Endothelial cell of umbilical vein (primary cell): Measurements from ENCODE around the gene TMEM273. TPM values are rescaled to one million over a fixed set of nuclear protein-coding genes. Genes with fewer than 3 reads are reported as not detected.

Experiments
- BruUV-seq: library from RNA; stranded (reverse); fragments of 400-500 nt; replicated peaks from 2 replicates; lab custom pipeline; 2021; lab: Mats Ljungman, UMichigan
- CTCF ChIA-PET: fragments of 300-600, 350-600 bp; sonication (Branson Sonifier 250); formaldehyde crosslinking; loops from one replicate; lab custom pipeline; 2021; ENCODE audit warnings: antibody characterized with exemption, inconsistent platforms; lab: Charles Lee
- POLR2A ChIA-PET: fragments of 300-600, 350-600 bp; sonication (Branson Sonifier 250); formaldehyde crosslinking; loops from one replicate; lab custom pipeline; 2021; ENCODE audit warnings: antibody characterized with exemption, inconsistent platforms; lab: Charles Lee
- DNase-seq: peaks from one replicate; pipeline ENCODE4 v3.0.0-alpha.2; 2011; ENCODE audit warnings: low read depth, low spot score
- FAIRE-seq: peaks from 2 replicates; lab custom pipeline; 2011; peaks lifted over from hg19 to GRCh38; lab: Jason Lieb, UNC
- H2AFZ ChIP-seq: 2 replicates; pipeline ENCODE4 v1.6.0; 2012; ENCODE audit warnings: low read depth, low read length, control low read depth, inconsistent platforms
- H3K27ac ChIP-seq: 2 replicates; pipeline ENCODE4 v1.5.1; 2011; ENCODE audit warnings: low read depth, mild to moderate bottlenecking, control low read depth, low read length, moderate library complexity; ENCODE audit not compliant: insufficient read depth
- H3K27me3 ChIP-seq, 2 experiments: 2 replicates each; pipeline versions ENCODE4 v1.6.0 to v1.6.1; 2011; ENCODE audit warnings: low read length in 2 of 2, mixed read lengths in 1 of 2; ENCODE audit not compliant: control insufficient read depth in 2 of 2, insufficient read depth in 2 of 2
- H3K36me3 ChIP-seq, 2 experiments: 2 replicates in 1 of 2; 3 replicates in 1 of 2; pipeline ENCODE4 v1.5.1; 2011; ENCODE audit warnings: low read length in 2 of 2, mild to moderate bottlenecking in 1 of 2, moderate library complexity in 1 of 2; ENCODE audit not compliant: control insufficient read depth in 2 of 2, insufficient read depth in 2 of 2; ENCODE audit errors: extremely low read depth in 1 of 2
- H3K4me1 ChIP-seq: 3 replicates; pipeline ENCODE4 v1.5.1; 2011; ENCODE audit warnings: mild to moderate bottlenecking, low read length; ENCODE audit not compliant: control insufficient read depth, insufficient read depth; ENCODE audit errors: extremely low read depth
- H3K4me2 ChIP-seq: 2 replicates; pipeline ENCODE4 v1.6.1; 2011; ENCODE audit warnings: low read length, control low read depth, mixed read lengths; ENCODE audit not compliant: insufficient read depth
- H3K4me3 ChIP-seq, 3 experiments: fragments of 200-600 bp in 1 of 3; sonication (generic), shearing (Covaris generic) in 1 of 3; replicated peaks in 1 of 3; 2 replicates each; pipeline ENCODE4 v1.5.1; 2011 to 2016; ENCODE audit warnings: control low read depth in 3 of 3, low read length in 3 of 3, mild to moderate bottlenecking in 2 of 3, inconsistent platforms in 1 of 3, low read depth in 1 of 3, moderate library complexity in 1 of 3; ENCODE audit not compliant: insufficient read depth in 1 of 3
- H3K79me2 ChIP-seq: 2 replicates; pipeline ENCODE4 v1.6.0; 2012; ENCODE audit warnings: low read length, inconsistent platforms; ENCODE audit not compliant: control insufficient read depth, insufficient read depth
- H3K9ac ChIP-seq: replicated peaks from 2 replicates; pipeline ENCODE3; 2011; ENCODE audit warnings: low read length, control low read depth; ENCODE audit not compliant: insufficient read depth; ENCODE audit errors: extremely low read depth
- H3K9me1 ChIP-seq: replicated peaks from 3 replicates; pipeline ENCODE4 v1.6.0; 2011; ENCODE audit warnings: mild to moderate bottlenecking, low read length; ENCODE audit not compliant: control insufficient read depth, insufficient read depth; ENCODE audit errors: extremely low read depth
- H3K9me3 ChIP-seq: replicated peaks from 2 replicates; pipeline ENCODE4 v1.5.1; 2012; ENCODE audit warnings: low read length, inconsistent platforms; ENCODE audit not compliant: control insufficient read depth, insufficient read depth
- H4K20me1 ChIP-seq: replicated peaks from 2 replicates; pipeline ENCODE3; 2011; ENCODE audit warnings: mild to moderate bottlenecking, low read length; ENCODE audit not compliant: control insufficient read depth, insufficient read depth; ENCODE audit errors: extremely low read depth
- CTCF ChIP-seq, 2 donors: IDR thresholded peaks; 1 replicate in 1 of 2; 2 replicates in 1 of 2; pipeline ENCODE4 v1.5.1; 2011; ENCODE audit warnings: low read length in 2 of 2, mild to moderate bottlenecking in 2 of 2, moderate library complexity in 2 of 2, control low read depth in 1 of 2, inconsistent platforms in 1 of 2, low read depth in 1 of 2; ENCODE audit not compliant: insufficient read depth in 1 of 2; ENCODE audit errors: extremely low read depth in 1 of 2
- EZH2 ChIP-seq: IDR thresholded peaks from 2 replicates; pipeline ENCODE4 v1.6.1; 2012; ENCODE audit warnings: borderline replicate concordance, low read depth, mild to moderate bottlenecking, moderate library complexity, low read length, inconsistent platforms; ENCODE audit not compliant: severe bottlenecking
- FOS ChIP-seq: IDR thresholded peaks from 2 replicates; pipeline ENCODE4 v1.6.1; 2011; ENCODE audit warnings: mild to moderate bottlenecking, low read length, moderate library complexity, borderline replicate concordance; ENCODE audit not compliant: insufficient read depth
- GATA2 ChIP-seq: IDR thresholded peaks from 2 replicates; pipeline ENCODE4 v1.7.0; 2011; ENCODE audit warnings: low read depth, mild to moderate bottlenecking, moderate library complexity, mixed read lengths, low read length; ENCODE audit not compliant: insufficient read length, insufficient read depth
- JUN ChIP-seq: IDR thresholded peaks from 2 replicates; pipeline ENCODE4 v1.6.1; 2011; ENCODE audit warnings: borderline replicate concordance, low read depth; ENCODE audit not compliant: insufficient read length, insufficient read depth
- MAX ChIP-seq: IDR thresholded peaks from 2 replicates; pipeline ENCODE4 v1.6.1; 2011; ENCODE audit not compliant: insufficient read depth, insufficient read length
- MYC ChIP-seq: IDR thresholded peaks from one replicate; pipeline ENCODE4 v1.6.1; 2011; ENCODE audit warnings: mild to moderate bottlenecking, low read depth, low read length
- POLR2A ChIP-seq: IDR thresholded peaks from 2 replicates; pipeline ENCODE4 v1.6.1; 2012; ENCODE audit warnings: low read depth, mild to moderate bottlenecking, control low read depth, low read length
- POLR2AphosphoS5 ChIP-seq: IDR thresholded peaks from 2 replicates; pipeline ENCODE4 v1.6.1; 2012; ENCODE audit warnings: low read depth, mild to moderate bottlenecking, control low read depth, low read length, moderate library complexity; ENCODE audit not compliant: insufficient read depth
- dilution Hi-C: fragments of 300-500 bp; cut with MboI; formaldehyde crosslinking; loops from one replicate; pipeline ENCODE4 v1.15.0; 2019; ENCODE audit warnings: low sequenced_read_pairs; ENCODE audit not compliant: extremely low pct_ligation_motif_present
- intact Hi-C: fragments of 100-400 bp; cut with micrococcal nuclease; formaldehyde crosslinking; loops from one replicate; pipeline ENCODE4 v1.10.0; 2022
- polyA plus RNA-seq, 4 experiments: library from polyadenylated mRNA; depleted of rRNA in 3 of 4; stranded (reverse) in 3 of 4; unstranded in 1 of 4; fragments of >200 nt; gene quantifications; 2 replicates each; pipeline versions ENCODE4 v1.2.1 to v1.2.3, GENCODE V29; 2011 to 2012; ENCODE audit warnings: missing spikeins in 1 of 4
- total RNA-seq: library from RNA; stranded (reverse); gene quantifications from 2 replicates; pipeline ENCODE4 v1.2.3, GENCODE V29; 2021

Gene TMEM273
- total and polyA plus RNA-seq, 2 donors (not counting 3 experiments of a cell fraction or from before 2014, with no cell fraction given): 1.9 to 3.7 TPM

GRCh38 chr10:49194212-49194920, 6.2 kb upstream of the TMEM273 start:
- ChIA-PET CTCF (interaction anchor here (0.6 kb wide), 2 partner anchors 30 to 538 kb away, joined by 3 to 4 read pairs; no protein-coding TSS in a partner anchor), POLR2A (no interaction called here)
- dilution Hi-C loops: no loop called here
- H3K36me3 ChIP-seq: no peaks in the 10 kb centered on the region
- TF ChIP-seq FOS (peak; percentile 12), POLR2A (no peak), JUN (peak; percentile 2)
- intact Hi-C loops: loop anchor here (1.0 to 5.0 kb wide), 2 partner anchors 11 to 247 kb away; no protein-coding TSS in a partner anchor
- DNase-seq (peak; percentile 79), FAIRE-seq (peak; percentile 92)
- H3K27me3 ChIP-seq: no peaks in the 10 kb centered on the region
- peak overlapping the region; percentile 90 for H3K27ac ChIP-seq
- H3K4me2 ChIP-seq: peak overlapping the region; percentile 60
- H2AFZ ChIP-seq: peak overlapping the region; percentile 74
- H3K9me3 ChIP-seq: no peaks in the 10 kb centered on the region
- peak overlapping the region; percentile 38 for H3K9ac ChIP-seq
- H4K20me1 ChIP-seq: no peaks in the 10 kb centered on the region
- H3K4me3 ChIP-seq: peak overlapping the region in 1 of 3 experiments; percentile 18
- no peaks in the 10 kb centered on the region for H3K9me1 ChIP-seq
- BruUV-seq: TSS peak; percentile 39
- peaks cover 17% of the 10 kb centered on the region for H3K4me1 ChIP-seq
- H3K79me2 ChIP-seq: no peaks in the 10 kb centered on the region

GRCh38 chr10:49191349-49191748, 3.2 kb upstream of the TMEM273 start:
- intact Hi-C loops: loop anchor here (5.0 kb wide), 1 partner anchor 244 kb away; no protein-coding TSS in a partner anchor
- H3K9ac ChIP-seq: no peak overlapping the region
- H3K9me3 ChIP-seq: no peaks in the 10 kb centered on the region
- H2AFZ ChIP-seq: no peak overlapping the region
- H3K79me2 ChIP-seq: no peaks in the 10 kb centered on the region
- H3K27me3 ChIP-seq: peaks cover 0 to 5% of the 10 kb centered on the region in 2 experiments
- no peaks in the 10 kb centered on the region for H3K9me1 ChIP-seq
- no peak overlapping the region for H3K4me3 ChIP-seq
- FAIRE-seq (no peak), DNase-seq (no peak)
- peaks cover 25% of the 10 kb centered on the region for H3K4me1 ChIP-seq
- no TSS peak for BruUV-seq
- no peaks in the 10 kb centered on the region for H4K20me1 ChIP-seq
- TF ChIP-seq MAX (no peak), POLR2A (no peak), CTCF (IDR thresholded peaks at IDR 0.05; ENCODE audit: extremely low read depth in 1 of 2, insufficient read depth in 1 of 2, low read depth in 1 of 2, low read length in 2 of 2) (no peak), GATA2 (no peak), FOS (no peak), EZH2 (no peak), POLR2AphosphoS5 (no peak), MYC (no peak), JUN (no peak)
- no peak overlapping the region for H3K27ac ChIP-seq
- dilution Hi-C loops: no loop called here
- H3K4me2 ChIP-seq: no peak overlapping the region
- CTCF ChIA-PET: no interaction called here
- POLR2A ChIA-PET: no interaction called here
- no peaks in the 10 kb centered on the region for H3K36me3 ChIP-seq
